ENCODE measurements around the gene PARD3B.
A peak's percentile ranks its signal among the peaks of the same experiment; 100 is the strongest.

The PARD3B gene

GRCh38 chr2:205580212-205580987, 1035.1 kb downstream of the PARD3B start:
- peak; percentile 60 for DNase-seq

DNA sequence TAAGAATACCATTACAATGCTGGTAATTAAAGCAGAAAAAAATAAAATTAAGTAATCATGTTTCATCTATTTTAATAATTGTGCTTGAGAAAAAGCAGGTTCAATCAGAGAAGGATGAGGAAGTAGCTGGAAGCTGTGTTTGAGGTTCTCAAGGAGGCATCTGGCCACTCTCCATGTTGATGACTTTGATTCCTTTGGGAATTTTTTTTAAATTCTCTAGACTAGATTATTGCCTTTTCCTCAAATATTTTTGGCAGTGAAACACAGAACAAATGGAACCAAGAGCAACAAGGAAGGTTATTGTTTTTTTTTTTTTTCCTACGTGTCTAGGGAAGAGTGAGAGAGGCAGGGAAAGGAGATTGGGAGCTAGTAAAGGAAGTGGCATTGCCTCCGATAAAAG, 1037.1 kb downstream of the PARD3B start:
- DNase-seq: no peak

- DNase-seq: no peak
Observed at GRCh38 chr2:205585449-205586383, 1040.4 kb downstream of the PARD3B start.

- DNase-seq: no peak
Observed at GRCh38 chr2:205586626-205587025, 1041.4 kb downstream of the PARD3B start.

DNA sequence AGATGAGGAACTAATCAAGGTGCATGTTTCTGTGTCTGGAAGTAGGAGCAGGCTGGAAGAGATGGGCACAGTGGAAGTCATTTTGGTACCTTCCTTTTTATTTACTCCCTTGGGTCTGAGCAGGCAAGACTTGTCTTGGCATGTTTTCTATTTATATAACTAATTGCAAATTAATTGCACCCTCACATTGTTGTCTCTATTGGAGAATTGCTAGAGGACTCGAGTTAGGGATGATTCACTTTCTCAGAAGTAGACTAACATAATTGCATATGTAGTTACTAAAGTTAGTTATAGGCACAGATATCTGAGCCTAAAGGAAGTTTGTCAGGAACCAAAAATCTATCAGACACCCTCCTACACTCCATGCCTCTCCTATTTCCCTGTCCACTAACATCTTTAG, 1044.2 kb downstream of the PARD3B start:
- DNase-seq: no peak

DNA sequence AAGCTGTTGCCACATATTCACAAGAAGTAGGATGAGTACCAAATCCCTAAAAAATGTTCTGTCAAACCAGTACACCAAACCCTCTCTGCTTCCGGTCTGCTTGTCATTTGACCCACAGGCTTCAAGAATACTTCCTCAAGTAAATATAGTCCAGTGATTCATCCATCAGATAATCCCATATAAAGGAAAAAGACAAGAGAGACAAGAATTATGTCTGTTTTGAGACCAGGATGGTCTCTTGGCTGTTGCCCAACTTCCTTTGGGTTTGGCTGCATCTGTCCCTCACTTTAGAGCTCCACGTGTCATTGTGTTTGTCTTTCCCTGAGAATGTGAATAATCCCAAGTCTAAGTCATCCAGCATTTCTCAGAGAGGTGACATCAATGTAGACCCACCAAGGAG, 1045.5 kb downstream of the PARD3B start:
- peak; percentile 84 for DNase-seq

GRCh38 chr2:205593891-205594290, 1048.6 kb downstream of the PARD3B start:
- DNase-seq: no peak

DNA sequence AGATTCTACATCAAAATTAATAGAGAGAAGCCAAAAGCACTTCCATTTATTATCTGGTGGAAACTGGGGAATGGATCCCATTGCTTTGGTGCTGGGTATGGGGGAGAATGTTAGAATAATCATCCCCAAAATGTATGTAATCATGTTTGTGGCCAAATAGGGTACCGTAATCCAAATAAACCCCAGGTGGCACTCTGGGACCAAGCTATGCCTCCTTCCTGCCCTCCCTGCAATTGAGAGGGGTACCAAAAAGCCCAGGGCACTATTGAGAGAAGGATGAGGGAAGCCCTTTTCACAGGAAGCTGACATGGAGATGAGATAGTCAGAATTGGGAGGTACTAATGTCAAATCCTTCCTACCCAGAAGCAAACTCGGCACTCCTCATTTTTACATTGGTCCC, 1051.3 kb downstream of the PARD3B start:
- no peak for DNase-seq

GRCh38 chr2:205605638-205606304, 1060.5 kb downstream of the PARD3B start:
- no peak for DNase-seq

GRCh38 chr2:205607146-205607545, 1061.9 kb downstream of the PARD3B start:
- DNase-seq: no peak

- DNase-seq: peak; percentile 52
Observed at GRCh38 chr2:205609113-205609512, 1063.8 kb downstream of the PARD3B start.

DNA sequence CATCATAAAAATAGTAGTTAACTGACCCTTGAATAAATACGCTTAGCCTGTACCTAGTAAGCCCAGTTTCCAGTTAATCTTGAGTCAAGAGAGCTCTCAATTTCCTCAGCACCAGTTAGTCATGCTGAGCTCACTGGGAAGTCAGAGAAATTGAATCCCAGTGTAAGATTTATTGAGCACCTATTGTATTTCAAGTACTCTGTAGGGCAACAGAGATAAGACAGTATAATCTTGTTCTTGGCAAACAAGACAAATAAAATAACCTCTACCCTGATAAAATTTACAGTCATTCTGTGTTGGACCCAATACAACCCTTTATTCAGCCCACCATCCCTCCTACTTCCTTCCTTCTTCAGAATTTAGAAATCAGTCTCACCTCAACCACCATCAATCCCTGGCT, 1065.2 kb downstream of the PARD3B start:
- DNase-seq: peak; percentile 21

GRCh38 chr2:205612636-205613035, 1067.4 kb downstream of the PARD3B start:
- DNase-seq: no peak

- no peak for DNase-seq
Observed at GRCh38 chr2:205613970-205614559, 1068.8 kb downstream of the PARD3B start.

- DNase-seq: no peak
Observed at GRCh38 chr2:205614965-205615364, 1069.7 kb downstream of the PARD3B start.

DNA sequence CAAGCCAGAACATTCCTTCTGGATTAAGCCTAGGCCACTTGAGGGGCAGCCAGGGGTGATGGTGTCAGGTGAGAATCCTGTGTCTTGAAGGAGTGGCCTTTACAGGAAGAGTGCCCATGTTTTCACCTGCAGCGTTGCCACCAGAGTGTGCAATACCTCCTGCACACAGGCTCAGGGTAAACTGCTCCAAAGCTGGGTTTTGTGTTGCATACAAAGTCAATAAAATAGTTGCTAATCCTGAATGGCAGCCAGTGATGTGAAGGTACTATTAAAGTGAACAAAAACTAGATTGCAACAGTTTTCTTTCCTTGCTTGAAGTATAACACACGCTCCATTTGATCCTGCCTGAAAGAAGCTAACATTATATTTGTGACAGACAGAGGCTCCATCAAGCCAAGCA, 1072.6 kb downstream of the PARD3B start:
- DNase-seq: no peak

DNA sequence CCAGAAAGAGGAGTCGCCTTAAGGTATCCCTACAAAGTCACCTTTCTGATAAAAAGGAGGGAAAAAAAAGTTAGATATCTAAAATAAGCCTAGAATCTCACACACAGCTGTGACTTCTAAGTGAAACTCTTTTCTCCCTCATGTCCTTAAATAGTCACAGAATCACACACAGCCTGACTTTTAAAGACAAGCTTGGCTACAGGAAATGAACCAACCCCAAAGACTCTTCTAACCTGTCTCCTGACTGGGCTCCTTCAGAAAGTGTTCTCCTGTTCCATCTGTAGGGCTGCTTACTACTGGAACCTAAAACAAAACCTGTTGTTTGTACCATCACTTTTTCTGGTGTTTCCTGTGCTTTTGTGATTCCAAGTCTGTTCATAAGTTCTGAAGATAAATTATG, 1074.3 kb downstream of the PARD3B start:
- no peak for DNase-seq

DNA sequence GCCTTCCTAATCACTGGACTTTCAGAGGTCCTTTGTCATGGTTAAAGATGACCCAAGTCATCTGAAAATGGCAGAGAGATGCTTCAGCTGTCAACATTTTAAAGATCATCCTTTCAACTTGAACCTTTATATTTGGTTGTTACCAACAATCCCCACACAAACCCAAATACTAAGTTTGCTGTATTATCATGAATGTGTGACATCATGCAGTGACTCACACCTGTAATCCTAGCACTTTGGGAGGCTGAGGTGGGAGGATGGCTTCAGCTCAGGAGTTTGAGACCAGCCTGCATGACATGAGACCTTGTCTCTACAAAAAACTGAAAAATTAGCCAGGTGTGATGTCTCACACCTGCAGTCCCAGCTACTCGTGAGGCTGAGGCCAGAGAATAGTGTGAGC, 1081.8 kb downstream of the PARD3B start:
- DNase-seq: no peak

GRCh38 chr2:205628422-205628821, 1083.1 kb downstream of the PARD3B start:
- DNase-seq: no peak

DNA sequence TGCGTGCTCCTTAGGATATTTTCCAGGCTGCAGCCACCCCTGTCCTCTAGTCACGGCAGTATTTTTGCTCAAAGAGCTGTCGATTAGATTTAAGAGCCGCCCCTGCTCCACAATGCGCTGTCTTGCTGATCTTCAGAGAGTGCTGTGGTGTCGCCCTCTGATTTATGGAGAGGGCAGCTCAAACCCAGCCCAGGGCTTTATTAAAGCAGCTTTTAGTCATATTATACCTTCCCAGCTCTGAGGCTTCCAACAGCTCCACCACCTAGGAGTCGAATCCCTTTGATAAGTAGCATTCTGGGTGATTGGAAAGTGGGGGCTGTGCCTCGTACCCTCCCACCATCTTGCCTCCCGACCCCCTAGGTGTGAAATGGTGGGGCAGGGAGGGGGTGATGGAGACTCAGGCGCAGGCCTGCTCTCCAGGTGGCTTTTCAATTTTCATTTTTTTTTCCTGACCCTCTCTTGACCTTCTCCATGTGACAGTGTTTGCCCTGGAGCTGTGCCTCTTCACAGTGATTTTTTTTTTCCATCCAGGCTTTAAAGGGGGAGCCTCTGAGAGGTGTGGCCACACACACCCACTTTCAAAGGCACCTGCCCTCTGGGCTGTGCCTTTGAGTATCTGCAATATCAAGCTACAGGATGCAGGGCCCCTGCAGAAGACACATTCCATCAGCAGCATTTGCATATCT, 1084.0 kb downstream of the PARD3B start:
- no peak for DNase-seq

DNA sequence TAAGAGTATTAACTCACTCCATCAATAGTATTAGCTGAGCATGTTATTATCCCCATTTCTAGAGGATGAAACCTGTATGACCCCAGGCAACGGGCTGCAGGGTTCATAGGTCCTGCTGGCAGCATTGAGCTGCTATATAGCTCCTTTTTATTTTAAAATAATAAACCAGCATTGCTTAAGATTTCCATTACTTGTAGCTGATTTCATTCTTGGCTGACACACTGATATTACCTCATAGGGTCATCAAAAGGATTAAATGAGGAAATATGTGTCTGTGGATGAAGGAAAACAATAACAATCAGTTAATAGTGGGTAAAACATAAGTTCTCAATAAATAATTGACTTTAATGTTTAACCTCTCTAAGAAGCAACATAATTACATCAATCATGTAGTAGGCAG, 1088.7 kb downstream of the PARD3B start:
- DNase-seq: no peak
